T-helper 2 cell treated with Interferon-gamma antibody and Interleukin-4, amounts not matched to agents 5 μg/mL and 100 μg/mL, for 36 hours (primary cell): ENCODE data around the gene CARD11.

Experiments
- DNase-seq: peaks from one replicate; pipeline ENCODE4 v3.0.0; 2021; ENCODE audit warnings: low spot score
- H3K27ac Mint-ChIP-seq: one replicate; pipeline ENCODE4 v1.8.0; 2021; ENCODE audit warnings: mild to moderate bottlenecking, mixed read lengths
- H3K27me3 Mint-ChIP-seq: one replicate; pipeline ENCODE4 v1.8.0; 2021; ENCODE audit warnings: low read depth, mixed read lengths
- H3K36me3 Mint-ChIP-seq: one replicate; pipeline ENCODE4 v1.8.0; 2021; ENCODE audit warnings: low read depth, mixed read lengths
- H3K4me1 Mint-ChIP-seq: one replicate; pipeline ENCODE4 v1.8.0; 2021; ENCODE audit warnings: low read depth, mixed read lengths
- H3K4me3 Mint-ChIP-seq: one replicate; pipeline ENCODE4 v1.8.0; 2022; ENCODE audit warnings: mild to moderate bottlenecking, moderate library complexity, mixed read lengths
- H3K9me3 Mint-ChIP-seq: one replicate; pipeline ENCODE4 v1.8.0; 2021; ENCODE audit warnings: mixed read lengths

The CARD11 gene

GRCh38 chr7:2903682-2904162 is 139.9 kb downstream of the CARD11 start:
- H3K4me1 Mint-ChIP-seq = peaks cover 16% of the 10 kb centered on the region
- H3K9me3 Mint-ChIP-seq = no peaks in the 10 kb centered on the region
- H3K27me3 Mint-ChIP-seq = no peaks in the 10 kb centered on the region
- H3K36me3 Mint-ChIP-seq = peaks cover 47% of the 10 kb centered on the region
- H3K27ac Mint-ChIP-seq = peak overlapping the region; percentile 17
- DNase-seq = no peak
- no peak overlapping the region for H3K4me3 Mint-ChIP-seq

- H3K27ac Mint-ChIP-seq = no peak overlapping the region
- H3K4me1 Mint-ChIP-seq = peaks cover 12% of the 10 kb centered on the region
These were observed 146.6 kb downstream of the CARD11 start for GRCh38 chr7:2897023-2897422.

GRCh38 chr7:2896131-2896530 is 147.5 kb downstream of the CARD11 start:
- Mint-ChIP-seq H3K27me3 (no peaks in the 10 kb centered on the region), H3K9me3 (no peaks in the 10 kb centered on the region), H3K27ac (peak overlapping the region; percentile 17), H3K4me1 (peaks cover 12% of the 10 kb centered on the region), H3K4me3 (no peak overlapping the region), H3K36me3 (peaks cover under 1% of the 10 kb centered on the region)
- DNase-seq = no peak

More at GRCh38 chr7:2897023-2897422, 146.6 kb downstream of the CARD11 start:
- Mint-ChIP-seq H3K27me3 (no peaks in the 10 kb centered on the region), H3K4me3 (no peak overlapping the region), H3K9me3 (no peaks in the 10 kb centered on the region), H3K36me3 (peaks cover 4% of the 10 kb centered on the region)
- DNase-seq = no peak

GRCh38 chr7:2894118-2894940 is 149.3 kb downstream of the CARD11 start:
- H3K9me3 Mint-ChIP-seq = no peaks in the 10 kb centered on the region
- H3K36me3 Mint-ChIP-seq = no peaks in the 10 kb centered on the region
- peak; percentile 51 for DNase-seq
- peaks cover 12% of the 10 kb centered on the region for H3K4me1 Mint-ChIP-seq
- no peaks in the 10 kb centered on the region for H3K27me3 Mint-ChIP-seq
- H3K4me3 Mint-ChIP-seq = peak overlapping the region; percentile 78
- peak overlapping the region; percentile 92 for H3K27ac Mint-ChIP-seq

GRCh38 chr7:2893411-2893861 is 150.2 kb downstream of the CARD11 start:
- no peak overlapping the region for H3K27ac Mint-ChIP-seq
- H3K4me3 Mint-ChIP-seq = peak overlapping the region; percentile 15
- H3K4me1 Mint-ChIP-seq = peaks cover 12% of the 10 kb centered on the region
- no peak for DNase-seq
- no peaks in the 10 kb centered on the region for H3K9me3 Mint-ChIP-seq
- no peaks in the 10 kb centered on the region for H3K36me3 Mint-ChIP-seq
- H3K27me3 Mint-ChIP-seq = no peaks in the 10 kb centered on the region

- no peak overlapping the region for H3K4me3 Mint-ChIP-seq
- no peak for DNase-seq
- H3K9me3 Mint-ChIP-seq = no peaks in the 10 kb centered on the region
- H3K27me3 Mint-ChIP-seq = no peaks in the 10 kb centered on the region
- no peak overlapping the region for H3K27ac Mint-ChIP-seq
- peaks cover 12% of the 10 kb centered on the region for H3K4me1 Mint-ChIP-seq
- no peaks in the 10 kb centered on the region for H3K36me3 Mint-ChIP-seq
These were observed 151.1 kb downstream of the CARD11 start for GRCh38 chr7:2892549-2892948.

GRCh38 chr7:2887816-2888215 is 155.9 kb downstream of the CARD11 start:
- Mint-ChIP-seq H3K27ac (no peak overlapping the region), H3K4me3 (no peak overlapping the region), H3K27me3 (no peaks in the 10 kb centered on the region), H3K9me3 (no peaks in the 10 kb centered on the region), H3K36me3 (no peaks in the 10 kb centered on the region), H3K4me1 (peaks cover 3% of the 10 kb centered on the region)
- DNase-seq = no peak

- no peak overlapping the region for H3K27ac Mint-ChIP-seq
- DNase-seq = peak; percentile 38
These were observed 156.8 kb downstream of the CARD11 start for GRCh38 chr7:2886900-2887299.

GRCh38 chr7:2886391-2886790 is 157.3 kb downstream of the CARD11 start:
- H3K9me3 Mint-ChIP-seq = no peaks in the 10 kb centered on the region
- no peak overlapping the region for H3K4me3 Mint-ChIP-seq
- no peaks in the 10 kb centered on the region for H3K36me3 Mint-ChIP-seq
- H3K27ac Mint-ChIP-seq = no peak overlapping the region
- H3K4me1 Mint-ChIP-seq = peaks cover 3% of the 10 kb centered on the region
- DNase-seq = no peak
- no peaks in the 10 kb centered on the region for H3K27me3 Mint-ChIP-seq

More at GRCh38 chr7:2886900-2887299, 156.8 kb downstream of the CARD11 start:
- Mint-ChIP-seq H3K4me3 (no peak overlapping the region), H3K36me3 (no peaks in the 10 kb centered on the region), H3K4me1 (peaks cover 3% of the 10 kb centered on the region), H3K9me3 (no peaks in the 10 kb centered on the region), H3K27me3 (no peaks in the 10 kb centered on the region)

- H3K27me3 Mint-ChIP-seq = no peaks in the 10 kb centered on the region
- no peaks in the 10 kb centered on the region for H3K9me3 Mint-ChIP-seq
- peaks cover 5% of the 10 kb centered on the region for H3K4me1 Mint-ChIP-seq
- no peaks in the 10 kb centered on the region for H3K36me3 Mint-ChIP-seq
- no peak overlapping the region for H3K4me3 Mint-ChIP-seq
- H3K27ac Mint-ChIP-seq = no peak overlapping the region
- DNase-seq = no peak
These were observed 159.5 kb downstream of the CARD11 start for GRCh38 chr7:2884161-2884560.

GRCh38 chr7:2883101-2883500 is 160.6 kb downstream of the CARD11 start:
- H3K4me1 Mint-ChIP-seq = peaks cover 15% of the 10 kb centered on the region
- H3K36me3 Mint-ChIP-seq = no peaks in the 10 kb centered on the region
- no peak overlapping the region for H3K4me3 Mint-ChIP-seq
- no peaks in the 10 kb centered on the region for H3K9me3 Mint-ChIP-seq
- H3K27me3 Mint-ChIP-seq = no peaks in the 10 kb centered on the region
- no peak for DNase-seq
- no peak overlapping the region for H3K27ac Mint-ChIP-seq

- no peak for DNase-seq
- H3K27me3 Mint-ChIP-seq = no peaks in the 10 kb centered on the region
- no peaks in the 10 kb centered on the region for H3K9me3 Mint-ChIP-seq
- no peak overlapping the region for H3K4me3 Mint-ChIP-seq
- peaks cover 15% of the 10 kb centered on the region for H3K4me1 Mint-ChIP-seq
- H3K27ac Mint-ChIP-seq = no peak overlapping the region
- H3K36me3 Mint-ChIP-seq = no peaks in the 10 kb centered on the region
These were observed 161.6 kb downstream of the CARD11 start for GRCh38 chr7:2882111-2882510.

GRCh38 chr7:2880874-2881533 is 162.7 kb downstream of the CARD11 start:
- no peak overlapping the region for H3K4me3 Mint-ChIP-seq
- H3K27me3 Mint-ChIP-seq = no peaks in the 10 kb centered on the region
- no peak for DNase-seq
- no peaks in the 10 kb centered on the region for H3K36me3 Mint-ChIP-seq
- H3K9me3 Mint-ChIP-seq = no peaks in the 10 kb centered on the region
- no peak overlapping the region for H3K27ac Mint-ChIP-seq
- peaks cover 12% of the 10 kb centered on the region for H3K4me1 Mint-ChIP-seq

- Mint-ChIP-seq H3K4me3 (no peak overlapping the region), H3K36me3 (no peaks in the 10 kb centered on the region), H3K4me1 (peaks cover 12% of the 10 kb centered on the region), H3K9me3 (no peaks in the 10 kb centered on the region), H3K27me3 (no peaks in the 10 kb centered on the region), H3K27ac (no peak overlapping the region)
- no peak for DNase-seq
These were observed 163.6 kb downstream of the CARD11 start for GRCh38 chr7:2880051-2880450.
